Measurements from ENCODE around the gene OR52B2.

DNA sequence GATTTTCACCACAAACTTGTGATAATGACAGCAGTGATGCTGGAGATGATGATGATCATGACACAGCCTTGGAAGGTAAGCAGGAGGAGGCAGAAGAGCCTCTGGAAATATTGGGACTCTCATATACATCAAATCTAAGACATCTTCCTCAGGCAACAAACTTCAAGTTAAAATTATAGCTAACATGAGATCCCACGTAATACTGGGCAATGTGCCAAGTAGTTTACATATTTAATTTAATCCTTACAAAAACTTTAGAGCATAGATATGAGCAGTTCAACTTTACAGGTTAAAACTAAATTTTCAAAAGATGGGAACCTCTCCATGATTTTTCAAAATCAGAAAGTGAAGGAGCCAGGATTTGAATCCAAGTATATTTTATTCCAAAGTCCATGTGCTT, 19.0 kb downstream of the OR52B2 start:
- TF ChIP-seq NCOA1 (IDR thresholded peaks at IDR 0.05; ENCODE audit: low read depth) (no peak), ZNF77 (CRISPR knock-in tag; IDR thresholded peaks at IDR 0.05) (no peak)

Data from K562 (cell line).